ENCODE data around the gene AFG3L2. TPM values are rescaled to one million over a fixed set of nuclear protein-coding genes. Genes with fewer than 3 reads are reported as not detected.
"Not testable (repeated sequence)": the region's sequence is repeated elsewhere in the genome, so short reads cannot be mapped to it uniquely, and the experiment has no call there.

AFG3L2 gene
- total RNA-seq, 1 donor from 2014 or later: 47.7 TPM

GRCh38 chr18:12384261-12384660 is 7.2 kb upstream of the AFG3L2 start:
- no peaks in the 10 kb centered on the region for H3K36me3 Mint-ChIP-seq
- TF ChIP-seq CTCF (IDR thresholded peaks at IDR 0.05; ENCODE audit: unreplicated experiment): no peak
- no peaks in the 10 kb centered on the region for H3K27me3 Mint-ChIP-seq (ENCODE audit: low read depth)
- H3K27ac Mint-ChIP-seq: no peak overlapping the region
- no peaks in the 10 kb centered on the region for H3K4me1 Mint-ChIP-seq
- H3K9me3 Mint-ChIP-seq: peaks cover 3% of the 10 kb centered on the region
- no peak overlapping the region for H3K4me3 Mint-ChIP-seq
- no peak for DNase-seq (ENCODE audit: low spot score in 2 of 2, unreplicated experiment in 2 of 2)

- not testable (repeated sequence) for H3K27ac Mint-ChIP-seq; H3K27me3 Mint-ChIP-seq (ENCODE audit: low read depth); H3K4me3 Mint-ChIP-seq; DNase-seq (ENCODE audit: low spot score in 2 of 2, unreplicated experiment in 2 of 2); H3K4me1 Mint-ChIP-seq; H3K9me3 Mint-ChIP-seq; H3K36me3 Mint-ChIP-seq
Observed at GRCh38 chr18:12383759-12384158, 6.7 kb upstream of the AFG3L2 start.

GRCh38 chr18:12382221-12382814 is 5.3 kb upstream of the AFG3L2 start:
- H3K27ac Mint-ChIP-seq; H3K36me3 Mint-ChIP-seq; H3K27me3 Mint-ChIP-seq (ENCODE audit: low read depth); DNase-seq (ENCODE audit: low spot score in 2 of 2, unreplicated experiment in 2 of 2); H3K9me3 Mint-ChIP-seq; H3K4me3 Mint-ChIP-seq; H3K4me1 Mint-ChIP-seq: not testable (repeated sequence)

- H3K27me3 Mint-ChIP-seq (ENCODE audit: low read depth); DNase-seq (ENCODE audit: low spot score in 2 of 2, unreplicated experiment in 2 of 2); H3K36me3 Mint-ChIP-seq; H3K9me3 Mint-ChIP-seq: not testable (repeated sequence)
- peaks cover 26% of the 10 kb centered on the region for H3K4me1 Mint-ChIP-seq
- peak overlapping the region; percentile 99 for H3K27ac Mint-ChIP-seq
- peak overlapping the region; percentile 84 for H3K4me3 Mint-ChIP-seq
Observed at GRCh38 chr18:12378198-12378558, 1.2 kb upstream of the AFG3L2 start.

GRCh38 chr18:12377556-12378197 is 650 bp upstream of the AFG3L2 start:
- peaks cover 3% of the 10 kb centered on the region for H3K9me3 Mint-ChIP-seq
- peak overlapping the region; percentile 84 for H3K4me3 Mint-ChIP-seq
- no peak for DNase-seq (ENCODE audit: low spot score in 2 of 2, unreplicated experiment in 2 of 2)
- H3K27me3 Mint-ChIP-seq (ENCODE audit: low read depth): no peaks in the 10 kb centered on the region
- TF ChIP-seq CTCF (IDR thresholded peaks at IDR 0.05; ENCODE audit: unreplicated experiment): no peak
- H3K36me3 Mint-ChIP-seq: no peaks in the 10 kb centered on the region
- peak overlapping the region; percentile 99 for H3K27ac Mint-ChIP-seq
- peaks cover 31% of the 10 kb centered on the region for H3K4me1 Mint-ChIP-seq

GRCh38 chr18:12376034-12376753 is 833 bp downstream of the AFG3L2 start:
- H3K27me3 Mint-ChIP-seq (ENCODE audit: low read depth): no peaks in the 10 kb centered on the region
- H3K27ac Mint-ChIP-seq: peak overlapping the region; percentile 92
- peaks cover 3% of the 10 kb centered on the region for H3K9me3 Mint-ChIP-seq
- no peak for TF ChIP-seq CTCF (IDR thresholded peaks at IDR 0.05; ENCODE audit: unreplicated experiment)
- H3K4me1 Mint-ChIP-seq: peaks cover 40% of the 10 kb centered on the region
- H3K36me3 Mint-ChIP-seq: no peaks in the 10 kb centered on the region
- H3K4me3 Mint-ChIP-seq: peak overlapping the region; percentile 82
- DNase-seq (ENCODE audit: low spot score in 2 of 2, unreplicated experiment in 2 of 2): no peak

GRCh38 chr18:12374401-12374800 is 2.6 kb downstream of the AFG3L2 start:
- no peak for TF ChIP-seq CTCF (IDR thresholded peaks at IDR 0.05; ENCODE audit: unreplicated experiment)
- no peaks in the 10 kb centered on the region for H3K9me3 Mint-ChIP-seq
- H3K27me3 Mint-ChIP-seq (ENCODE audit: low read depth): no peaks in the 10 kb centered on the region
- no peak overlapping the region for H3K27ac Mint-ChIP-seq
- peaks cover 3% of the 10 kb centered on the region for H3K36me3 Mint-ChIP-seq
- peaks cover 40% of the 10 kb centered on the region for H3K4me1 Mint-ChIP-seq
- peak overlapping the region; percentile 24 for H3K4me3 Mint-ChIP-seq
- no peak for DNase-seq (ENCODE audit: low spot score in 2 of 2, unreplicated experiment in 2 of 2)
